Cardiac muscle cell (in vitro differentiated cells and primary cell): Measurements from ENCODE around the gene ACOXL. TPM values are rescaled to one million over a fixed set of nuclear protein-coding genes. Genes with fewer than 3 reads are reported as not detected.

Experiments
- DNase-seq, 2 donors: peaks; one replicate each; pipeline versions ENCODE4 v3.0.0 to v3.0.0-alpha.2; 2010 to 2017; ENCODE audit warnings: low read depth in 1 of 2, low spot score in 1 of 2
- H3K27ac ChIP-seq: fragments of 200-600 bp; sonication (generic); 2 replicates; pipeline ENCODE4 v1.5.1; 2016
- H3K27me3 ChIP-seq: fragments of 200-600 bp; sonication (generic); 2 replicates; pipeline ENCODE4 v1.6.0; 2016; ENCODE audit warnings: control low read depth
- H3K36me3 ChIP-seq: fragments of 200-600 bp; sonication (generic); 2 replicates; pipeline ENCODE4 v1.5.1; 2016; ENCODE audit warnings: control low read depth
- H3K4me1 ChIP-seq: fragments of 200-600 bp; sonication (generic); 2 replicates; pipeline ENCODE4 v1.8.1; 2017; ENCODE audit warnings: low read depth, mild to moderate bottlenecking, mixed run types
- H3K4me3 ChIP-seq: fragments of 200-600 bp; sonication (generic); 2 replicates; pipeline ENCODE4 v1.5.1; 2016; ENCODE audit warnings: mild to moderate bottlenecking
- H3K9me3 ChIP-seq: fragments of 200-600 bp; sonication (generic); 2 replicates; pipeline ENCODE4 v1.5.1; 2017; ENCODE audit warnings: low read depth, mild to moderate bottlenecking, control low read depth
- CTCF ChIP-seq: IDR thresholded peaks from 2 replicates; pipeline ENCODE4 v1.5.1; 2012; ENCODE audit warnings: low read depth, mild to moderate bottlenecking, low read length
- polyA plus RNA-seq: library from polyadenylated mRNA; unstranded; fragments of >200 nt; fragmentation: Nextera tagmentation; extraction: Ambion mirVana; gene quantifications from 2 replicates; pipeline ENCODE4 v1.2.1, GENCODE V29; 2016
- total RNA-seq: library from RNA; depleted of rRNA; stranded (reverse); fragments of >200 nt; gene quantifications from 2 replicates; pipeline ENCODE4 v1.2.3, GENCODE V29; 2016

Gene ACOXL
- total and polyA plus RNA-seq, 2 experiments from 2014 or later, result 0.89 to 2.4 TPM

GRCh38 chr2:110891626-110892025 lies 159.3 kb downstream of the ACOXL start:
- no peak for TF ChIP-seq CTCF
- Histone ChIP-seq H3K27ac (no peak overlapping the region), H3K36me3 (no peaks in the 10 kb centered on the region), H3K4me3 (no peak overlapping the region), H3K4me1 (no peaks in the 10 kb centered on the region), H3K9me3 (no peaks in the 10 kb centered on the region), H3K27me3 (no peaks in the 10 kb centered on the region)
- no peak for DNase-seq

- DNase-seq, result no peak
- no peak overlapping the region for H3K27ac ChIP-seq
These were observed 163.9 kb downstream of the ACOXL start for GRCh38 chr2:110896226-110896625.

GRCh38 chr2:110897966-110898365 lies 165.6 kb downstream of the ACOXL start:
- no peak overlapping the region for H3K4me3 ChIP-seq
- no peaks in the 10 kb centered on the region for H3K27me3 ChIP-seq
- no peak for TF ChIP-seq CTCF
- no peaks in the 10 kb centered on the region for H3K9me3 ChIP-seq
- DNase-seq, result no peak
- no peak overlapping the region for H3K27ac ChIP-seq
- H3K4me1 ChIP-seq, result no peaks in the 10 kb centered on the region
- no peaks in the 10 kb centered on the region for H3K36me3 ChIP-seq

More at GRCh38 chr2:110896226-110896625, 163.9 kb downstream of the ACOXL start:
- no peaks in the 10 kb centered on the region for H3K9me3 ChIP-seq
- no peak for TF ChIP-seq CTCF
- H3K4me1 ChIP-seq, result no peaks in the 10 kb centered on the region
- no peaks in the 10 kb centered on the region for H3K27me3 ChIP-seq
- no peak overlapping the region for H3K4me3 ChIP-seq
- H3K36me3 ChIP-seq, result no peaks in the 10 kb centered on the region

GRCh38 chr2:110900191-110900590 lies 167.8 kb downstream of the ACOXL start:
- Histone ChIP-seq H3K4me3 (no peak overlapping the region), H3K36me3 (no peaks in the 10 kb centered on the region), H3K4me1 (no peaks in the 10 kb centered on the region), H3K9me3 (no peaks in the 10 kb centered on the region), H3K27me3 (no peaks in the 10 kb centered on the region), H3K27ac (no peak overlapping the region)
- DNase-seq, result no peak
- TF ChIP-seq CTCF, result no peak

GRCh38 chr2:110903548-110903947 lies 171.2 kb downstream of the ACOXL start:
- Histone ChIP-seq H3K27ac (no peak overlapping the region), H3K4me3 (no peak overlapping the region), H3K9me3 (no peaks in the 10 kb centered on the region), H3K4me1 (no peaks in the 10 kb centered on the region), H3K36me3 (no peaks in the 10 kb centered on the region), H3K27me3 (no peaks in the 10 kb centered on the region)
- no peak for TF ChIP-seq CTCF
- no peak for DNase-seq
